ENCODE results near the gene ROBO3.

ROBO3 gene

GRCh38 chr11:124886978-124887666, 21.9 kb downstream of the ROBO3 start:
- WGBS, 2 experiments (ENCODE audit: insufficient coverage in 2 of 2) = 90 to 95% methylated on average over 5 to 6 of the region's 12 CpGs
- H3K9me3 ChIP-seq (ENCODE audit: control insufficient read depth, low read length) = no peaks in the 10 kb centered on the region
- H3K4me3 ChIP-seq (ENCODE audit: extremely low read depth, insufficient read depth, low read length, poor library complexity, severe bottlenecking) = no peak overlapping the region
- no peak overlapping the region for H3K27ac ChIP-seq (ENCODE audit: low read depth, low read length, severe bottlenecking)
- H3K4me1 ChIP-seq (ENCODE audit: control insufficient read depth, insufficient read depth, low read length, poor library complexity, severe bottlenecking) = peaks cover 10% of the 10 kb centered on the region
- no peaks in the 10 kb centered on the region for H3K36me3 ChIP-seq (ENCODE audit: control insufficient read depth, insufficient read depth, low read length)

- Histone ChIP-seq H3K4me1 (ENCODE audit: control insufficient read depth, insufficient read depth, low read length, poor library complexity, severe bottlenecking) (peaks cover 9% of the 10 kb centered on the region), H3K27ac (ENCODE audit: low read depth, low read length, severe bottlenecking) (no peak overlapping the region), H3K4me3 (ENCODE audit: extremely low read depth, insufficient read depth, low read length, poor library complexity, severe bottlenecking) (no peak overlapping the region), H3K9me3 (ENCODE audit: control insufficient read depth, low read length) (no peaks in the 10 kb centered on the region), H3K36me3 (ENCODE audit: control insufficient read depth, insufficient read depth, low read length) (no peaks in the 10 kb centered on the region)
- 93% methylated on average over 2 of the region's 3 CpGs; no CpG with 5 or more reads in 1 of the 2 experiments for WGBS, 2 experiments (ENCODE audit: insufficient coverage in 2 of 2)
Measured at GRCh38 chr11:124887667-124888013, 22.4 kb downstream of the ROBO3 start.

- no peaks in the 10 kb centered on the region for H3K9me3 ChIP-seq (ENCODE audit: control insufficient read depth, low read length)
- 88 to 100% methylated on average over 2 of the region's 2 CpGs for WGBS, 2 experiments (ENCODE audit: insufficient coverage in 2 of 2)
- peaks cover 3% of the 10 kb centered on the region for H3K4me1 ChIP-seq (ENCODE audit: control insufficient read depth, insufficient read depth, low read length, poor library complexity, severe bottlenecking)
- H3K27ac ChIP-seq (ENCODE audit: low read depth, low read length, severe bottlenecking) = no peak overlapping the region
- no peaks in the 10 kb centered on the region for H3K36me3 ChIP-seq (ENCODE audit: control insufficient read depth, insufficient read depth, low read length)
- no peak overlapping the region for H3K4me3 ChIP-seq (ENCODE audit: extremely low read depth, insufficient read depth, low read length, poor library complexity, severe bottlenecking)
Measured at GRCh38 chr11:124889191-124890091, 24.2 kb downstream of the ROBO3 start.

GRCh38 chr11:124890151-124890550, 24.9 kb downstream of the ROBO3 start:
- H3K27ac ChIP-seq (ENCODE audit: low read depth, low read length, severe bottlenecking) = no peak overlapping the region
- WGBS, 2 experiments (ENCODE audit: insufficient coverage in 2 of 2) = no CpG with 5 or more reads among the region's 2 CpGs
- H3K4me1 ChIP-seq (ENCODE audit: control insufficient read depth, insufficient read depth, low read length, poor library complexity, severe bottlenecking) = no peaks in the 10 kb centered on the region
- H3K9me3 ChIP-seq (ENCODE audit: control insufficient read depth, low read length) = no peaks in the 10 kb centered on the region
- H3K4me3 ChIP-seq (ENCODE audit: extremely low read depth, insufficient read depth, low read length, poor library complexity, severe bottlenecking) = no peak overlapping the region
- H3K36me3 ChIP-seq (ENCODE audit: control insufficient read depth, insufficient read depth, low read length) = no peaks in the 10 kb centered on the region

- no peaks in the 10 kb centered on the region for H3K4me1 ChIP-seq (ENCODE audit: control insufficient read depth, insufficient read depth, low read length, poor library complexity, severe bottlenecking)
- H3K4me3 ChIP-seq (ENCODE audit: extremely low read depth, insufficient read depth, low read length, poor library complexity, severe bottlenecking) = no peak overlapping the region
- H3K27ac ChIP-seq (ENCODE audit: low read depth, low read length, severe bottlenecking) = no peak overlapping the region
- 89 to 92% methylated on average over 5 to 7 of the region's 9 CpGs for WGBS, 2 experiments (ENCODE audit: insufficient coverage in 2 of 2)
- no peaks in the 10 kb centered on the region for H3K36me3 ChIP-seq (ENCODE audit: control insufficient read depth, insufficient read depth, low read length)
- H3K9me3 ChIP-seq (ENCODE audit: control insufficient read depth, low read length) = no peaks in the 10 kb centered on the region
Measured at GRCh38 chr11:124890683-124891372, 25.6 kb downstream of the ROBO3 start.

- H3K4me3 ChIP-seq (ENCODE audit: extremely low read depth, insufficient read depth, low read length, poor library complexity, severe bottlenecking) = no peak overlapping the region
- peaks cover 1% of the 10 kb centered on the region for H3K4me1 ChIP-seq (ENCODE audit: control insufficient read depth, insufficient read depth, low read length, poor library complexity, severe bottlenecking)
- WGBS, 2 experiments (ENCODE audit: insufficient coverage in 2 of 2) = 67 to 86% methylated on average over 7 to 12 of the region's 12 CpGs
- H3K27ac ChIP-seq (ENCODE audit: low read depth, low read length, severe bottlenecking) = no peak overlapping the region
- no peaks in the 10 kb centered on the region for H3K36me3 ChIP-seq (ENCODE audit: control insufficient read depth, insufficient read depth, low read length)
- no peaks in the 10 kb centered on the region for H3K9me3 ChIP-seq (ENCODE audit: control insufficient read depth, low read length)
Measured at GRCh38 chr11:124891373-124891861, 26.2 kb downstream of the ROBO3 start.

- Histone ChIP-seq H3K9me3 (ENCODE audit: control insufficient read depth, low read length) (no peaks in the 10 kb centered on the region), H3K27ac (ENCODE audit: low read depth, low read length, severe bottlenecking) (no peak overlapping the region), H3K36me3 (ENCODE audit: control insufficient read depth, insufficient read depth, low read length) (no peaks in the 10 kb centered on the region), H3K4me1 (ENCODE audit: control insufficient read depth, insufficient read depth, low read length, poor library complexity, severe bottlenecking) (peaks cover 6% of the 10 kb centered on the region), H3K4me3 (ENCODE audit: extremely low read depth, insufficient read depth, low read length, poor library complexity, severe bottlenecking) (no peak overlapping the region)
- WGBS, 2 experiments (ENCODE audit: insufficient coverage in 2 of 2) = 82 to 93% methylated on average over 2 of the region's 2 CpGs
Measured at GRCh38 chr11:124892146-124892545, 26.9 kb downstream of the ROBO3 start.

GRCh38 chr11:124892750-124893454, 27.7 kb downstream of the ROBO3 start:
- peaks cover 13% of the 10 kb centered on the region for H3K4me1 ChIP-seq (ENCODE audit: control insufficient read depth, insufficient read depth, low read length, poor library complexity, severe bottlenecking)
- WGBS, 2 experiments (ENCODE audit: insufficient coverage in 2 of 2) = 92 to 96% methylated on average over 9 of the region's 9 CpGs
- no peak overlapping the region for H3K4me3 ChIP-seq (ENCODE audit: extremely low read depth, insufficient read depth, low read length, poor library complexity, severe bottlenecking)
- H3K27ac ChIP-seq (ENCODE audit: low read depth, low read length, severe bottlenecking) = no peak overlapping the region
- no peaks in the 10 kb centered on the region for H3K36me3 ChIP-seq (ENCODE audit: control insufficient read depth, insufficient read depth, low read length)
- H3K9me3 ChIP-seq (ENCODE audit: control insufficient read depth, low read length) = no peaks in the 10 kb centered on the region

- no peaks in the 10 kb centered on the region for H3K9me3 ChIP-seq (ENCODE audit: control insufficient read depth, low read length)
- no peak overlapping the region for H3K27ac ChIP-seq (ENCODE audit: low read depth, low read length, severe bottlenecking)
- peaks cover 23% of the 10 kb centered on the region for H3K4me1 ChIP-seq (ENCODE audit: control insufficient read depth, insufficient read depth, low read length, poor library complexity, severe bottlenecking)
- 88 to 93% methylated on average over 11 to 14 of the region's 14 CpGs for WGBS, 2 experiments (ENCODE audit: insufficient coverage in 2 of 2)
- H3K36me3 ChIP-seq (ENCODE audit: control insufficient read depth, insufficient read depth, low read length) = no peaks in the 10 kb centered on the region
- H3K4me3 ChIP-seq (ENCODE audit: extremely low read depth, insufficient read depth, low read length, poor library complexity, severe bottlenecking) = no peak overlapping the region
Measured at GRCh38 chr11:124893781-124894401, 28.7 kb downstream of the ROBO3 start.

Data from mesodermal cell (in vitro differentiated cells).